Fibroblast of pulmonary artery (primary cell): ENCODE data around the gene NKPD1.

Experiments used
- DNase-seq: peaks from one replicate; pipeline ENCODE4 v3.0.0-alpha.2; 2010; ENCODE audit warnings: low read depth
- H3K4me3 ChIP-seq: replicated peaks from 2 replicates; pipeline ENCODE4 v1.5.1; 2011; ENCODE audit warnings: low read depth, mild to moderate bottlenecking, control low read depth, low read length, moderate library complexity
- CTCF ChIP-seq: IDR thresholded peaks from 2 replicates; pipeline ENCODE4 v1.5.1; 2011; ENCODE audit warnings: mild to moderate bottlenecking, control low read depth, low read length, inconsistent platforms; ENCODE audit errors: missing control alignments

The NKPD1 gene

GRCh38 chr19:45142726-45143110, 18.1 kb downstream of the NKPD1 start:
- H3K4me3 ChIP-seq = no peak overlapping the region
- no peak for TF ChIP-seq CTCF
- DNase-seq = no peak

- TF ChIP-seq CTCF = no peak
- DNase-seq = no peak
- no peak overlapping the region for H3K4me3 ChIP-seq
Observed at GRCh38 chr19:45142016-45142725, 18.6 kb downstream of the NKPD1 start.

GRCh38 chr19:45141203-45141900, 19.4 kb downstream of the NKPD1 start:
- no peak for TF ChIP-seq CTCF
- H3K4me3 ChIP-seq = no peak overlapping the region
- DNase-seq = no peak

GRCh38 chr19:45140533-45140932, 20.2 kb downstream of the NKPD1 start:
- H3K4me3 ChIP-seq = no peak overlapping the region
- DNase-seq = no peak
- TF ChIP-seq CTCF = no peak

GRCh38 chr19:45140144-45140503, 20.7 kb downstream of the NKPD1 start:
- TF ChIP-seq CTCF = no peak
- no peak for DNase-seq
- no peak overlapping the region for H3K4me3 ChIP-seq

- no peak overlapping the region for H3K4me3 ChIP-seq
- no peak for DNase-seq
- no peak for TF ChIP-seq CTCF
Observed at GRCh38 chr19:45139286-45140143, 21.3 kb downstream of the NKPD1 start.
